ENCODE results near the gene ACTL10.

ACTL10 gene

GRCh38 chr20:33709398-33709797, 42.7 kb downstream of the ACTL10 start:
- H3K4me3 ChIP-seq (ENCODE audit: low read depth, low read length) = no peak overlapping the region
- H3K36me3 ChIP-seq (replicated peaks) = no peaks in the 10 kb centered on the region
- in situ Hi-C loops (cut with HindIII; ENCODE audit: low pct_ligation_motif_present, low sequenced_read_pairs) = no loop called here
- no peaks in the 10 kb centered on the region for H3K27me3 ChIP-seq (replicated peaks)
- TF ChIP-seq CTCF (IDR thresholded peaks at IDR 0.05; ENCODE audit: low read depth, low read length, missing control alignments) = no peak
- DNase-seq = no peak
- no peak overlapping the region for H3K27ac ChIP-seq

GRCh38 chr20:33709905-33710541, 43.3 kb downstream of the ACTL10 start:
- in situ Hi-C loops (cut with HindIII; ENCODE audit: low pct_ligation_motif_present, low sequenced_read_pairs) = no loop called here
- Histone ChIP-seq H3K4me3 (ENCODE audit: low read depth, low read length) (no peak overlapping the region), H3K27me3 (replicated peaks) (no peaks in the 10 kb centered on the region), H3K27ac (no peak overlapping the region), H3K36me3 (replicated peaks) (no peaks in the 10 kb centered on the region)
- no peak for DNase-seq
- no peak for TF ChIP-seq CTCF (IDR thresholded peaks at IDR 0.05; ENCODE audit: low read depth, low read length, missing control alignments)

GRCh38 chr20:33710681-33711445, 44.1 kb downstream of the ACTL10 start:
- no peak for DNase-seq
- no peaks in the 10 kb centered on the region for H3K36me3 ChIP-seq (replicated peaks)
- no peaks in the 10 kb centered on the region for H3K27me3 ChIP-seq (replicated peaks)
- no peak overlapping the region for H3K27ac ChIP-seq
- TF ChIP-seq CTCF (IDR thresholded peaks at IDR 0.05; ENCODE audit: low read depth, low read length, missing control alignments) = no peak
- no peak overlapping the region for H3K4me3 ChIP-seq (ENCODE audit: low read depth, low read length)
- in situ Hi-C loops (cut with HindIII; ENCODE audit: low pct_ligation_motif_present, low sequenced_read_pairs) = no loop called here

- H3K4me3 ChIP-seq (ENCODE audit: low read depth, low read length) = no peak overlapping the region
- DNase-seq = no peak
- H3K27me3 ChIP-seq (replicated peaks) = no peaks in the 10 kb centered on the region
- in situ Hi-C loops (cut with HindIII; ENCODE audit: low pct_ligation_motif_present, low sequenced_read_pairs) = no loop called here
- no peaks in the 10 kb centered on the region for H3K36me3 ChIP-seq (replicated peaks)
- no peak overlapping the region for H3K27ac ChIP-seq
- TF ChIP-seq CTCF (IDR thresholded peaks at IDR 0.05; ENCODE audit: low read depth, low read length, missing control alignments) = no peak
Measured at GRCh38 chr20:33711446-33711738, 44.6 kb downstream of the ACTL10 start.

- no peak for TF ChIP-seq CTCF (IDR thresholded peaks at IDR 0.05; ENCODE audit: low read depth, low read length, missing control alignments)
- Histone ChIP-seq H3K36me3 (replicated peaks) (no peaks in the 10 kb centered on the region), H3K27ac (no peak overlapping the region), H3K4me3 (ENCODE audit: low read depth, low read length) (no peak overlapping the region), H3K27me3 (replicated peaks) (no peaks in the 10 kb centered on the region)
- DNase-seq = no peak
- in situ Hi-C loops (cut with HindIII; ENCODE audit: low pct_ligation_motif_present, low sequenced_read_pairs) = no loop called here
Measured at GRCh38 chr20:33713865-33714367, 47.2 kb downstream of the ACTL10 start.
